Activated CD8-positive, alpha-beta memory T cell treated with anti-CD3 and anti-CD28 coated beads, Interleukin-2, amount 50 U/mL, for 48 hours (primary cell): ENCODE measurements around the gene DENND1C.

ENCODE experiments used
- DNase-seq: peaks from one replicate; pipeline ENCODE4 v3.0.0-alpha.2; 2020

DENND1C gene, protein sequence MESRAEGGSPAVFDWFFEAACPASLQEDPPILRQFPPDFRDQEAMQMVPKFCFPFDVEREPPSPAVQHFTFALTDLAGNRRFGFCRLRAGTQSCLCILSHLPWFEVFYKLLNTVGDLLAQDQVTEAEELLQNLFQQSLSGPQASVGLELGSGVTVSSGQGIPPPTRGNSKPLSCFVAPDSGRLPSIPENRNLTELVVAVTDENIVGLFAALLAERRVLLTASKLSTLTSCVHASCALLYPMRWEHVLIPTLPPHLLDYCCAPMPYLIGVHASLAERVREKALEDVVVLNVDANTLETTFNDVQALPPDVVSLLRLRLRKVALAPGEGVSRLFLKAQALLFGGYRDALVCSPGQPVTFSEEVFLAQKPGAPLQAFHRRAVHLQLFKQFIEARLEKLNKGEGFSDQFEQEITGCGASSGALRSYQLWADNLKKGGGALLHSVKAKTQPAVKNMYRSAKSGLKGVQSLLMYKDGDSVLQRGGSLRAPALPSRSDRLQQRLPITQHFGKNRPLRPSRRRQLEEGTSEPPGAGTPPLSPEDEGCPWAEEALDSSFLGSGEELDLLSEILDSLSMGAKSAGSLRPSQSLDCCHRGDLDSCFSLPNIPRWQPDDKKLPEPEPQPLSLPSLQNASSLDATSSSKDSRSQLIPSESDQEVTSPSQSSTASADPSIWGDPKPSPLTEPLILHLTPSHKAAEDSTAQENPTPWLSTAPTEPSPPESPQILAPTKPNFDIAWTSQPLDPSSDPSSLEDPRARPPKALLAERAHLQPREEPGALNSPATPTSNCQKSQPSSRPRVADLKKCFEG

DNA sequence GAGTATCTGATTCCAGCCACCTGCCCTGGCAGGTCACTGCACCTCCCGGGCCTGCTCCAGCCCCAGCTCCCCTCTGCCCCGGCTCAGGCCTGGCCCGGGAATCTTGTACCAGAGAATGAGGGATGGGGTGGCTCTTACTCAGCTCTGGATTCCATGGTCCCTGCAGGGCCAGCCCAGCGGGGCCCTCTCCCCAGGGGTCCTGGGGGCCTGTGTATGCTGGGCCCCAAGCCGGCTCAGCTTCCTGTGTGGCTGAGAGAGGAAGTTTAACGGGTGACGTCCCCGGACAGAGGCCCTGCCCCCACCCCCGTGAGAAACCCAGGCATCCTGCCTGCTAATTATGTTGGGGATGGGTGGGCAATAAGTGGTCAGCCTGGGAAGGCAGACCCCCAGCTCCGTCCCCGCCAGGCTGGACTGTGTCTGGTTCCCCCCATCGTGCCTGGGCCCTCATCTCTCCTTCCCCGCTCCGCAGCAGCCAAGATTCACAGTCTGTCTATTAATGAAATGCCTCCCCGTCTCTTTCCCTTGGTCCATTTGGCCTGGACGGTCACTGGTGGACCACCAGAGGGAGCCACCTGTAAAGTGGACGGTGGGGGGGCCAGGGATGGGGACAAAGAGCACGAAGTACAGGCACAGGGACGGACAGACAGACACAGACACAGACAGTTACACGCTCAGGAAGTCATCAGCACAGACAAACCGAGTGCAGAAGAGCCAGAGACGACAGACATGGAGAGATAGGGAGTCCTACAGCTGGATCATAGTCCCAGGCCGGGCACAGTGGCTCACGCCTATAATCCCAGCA is at the start of gene DENND1C:
TSS of gene DENND1C (minus strand) at position 247 of the 802 bp plus-strand sequence. CDS start at position 155, 92 bp downstream.
- DNase-seq = peak; percentile 81

DNA sequence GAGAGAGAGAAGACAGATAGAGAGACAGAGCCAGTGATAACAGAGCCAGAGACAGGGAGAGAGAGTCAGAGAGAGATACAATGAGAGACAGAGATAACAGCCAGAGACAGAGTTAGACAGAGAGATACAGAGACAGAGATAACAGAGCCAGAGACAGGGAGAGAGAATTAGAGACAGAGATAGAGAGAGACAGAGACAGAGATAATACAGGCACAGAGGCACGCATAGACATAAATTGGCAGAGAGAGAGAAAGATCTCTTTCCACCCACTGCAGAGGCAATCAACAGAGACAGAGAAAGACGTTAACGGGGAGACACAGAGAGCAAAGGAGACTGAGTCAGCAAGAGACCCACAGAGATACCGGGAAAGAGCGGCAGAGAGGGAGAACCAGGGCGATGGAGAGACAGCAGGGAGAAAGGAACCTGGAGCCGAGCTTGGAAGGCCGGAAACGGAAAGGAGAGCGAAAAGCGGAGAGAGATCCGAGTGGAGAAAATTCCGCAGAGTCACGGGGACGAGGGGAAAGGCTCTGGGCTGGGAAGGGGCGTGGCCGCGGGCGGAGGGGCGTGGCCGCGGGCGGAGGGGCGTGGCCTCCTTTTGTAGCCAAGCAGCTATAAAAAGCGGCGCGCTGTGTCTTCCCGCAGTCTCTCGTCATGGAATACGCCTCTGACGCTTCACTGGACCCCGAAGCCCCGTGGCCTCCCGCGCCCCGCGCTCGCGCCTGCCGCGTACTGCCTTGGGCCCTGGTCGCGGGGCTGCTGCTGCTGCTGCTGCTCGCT is 49.0 kb upstream of the DENND1C start, which contains the start of gene TNFSF9:
TSS of gene TNFSF9 (plus strand) at position 641 of the 777 bp plus-strand sequence. CDS start at position 652, 11 bp downstream.
- peak; percentile 96 for DNase-seq

DNA sequence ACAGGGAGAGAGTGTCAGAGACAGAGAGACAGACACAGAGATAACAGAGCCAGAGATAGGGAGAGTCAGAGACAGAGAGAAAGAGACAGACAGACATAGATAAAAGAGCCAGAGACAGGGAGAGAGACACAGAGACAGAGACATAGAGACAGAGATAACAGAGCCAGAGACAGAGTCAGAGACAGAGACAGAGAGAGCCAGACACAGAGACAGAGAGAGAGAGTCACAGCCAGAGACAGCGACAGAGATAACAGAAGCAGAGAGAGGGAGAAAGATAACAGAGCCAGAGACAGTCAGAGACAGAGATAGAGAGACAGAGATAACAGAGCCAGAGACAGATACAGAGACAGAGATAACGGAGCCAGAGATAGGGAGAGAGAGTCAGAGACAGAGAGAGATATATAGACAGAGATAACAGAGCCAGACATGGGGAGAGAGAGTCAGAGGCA is 48.4 kb upstream of the DENND1C start:
- no peak for DNase-seq

DNA sequence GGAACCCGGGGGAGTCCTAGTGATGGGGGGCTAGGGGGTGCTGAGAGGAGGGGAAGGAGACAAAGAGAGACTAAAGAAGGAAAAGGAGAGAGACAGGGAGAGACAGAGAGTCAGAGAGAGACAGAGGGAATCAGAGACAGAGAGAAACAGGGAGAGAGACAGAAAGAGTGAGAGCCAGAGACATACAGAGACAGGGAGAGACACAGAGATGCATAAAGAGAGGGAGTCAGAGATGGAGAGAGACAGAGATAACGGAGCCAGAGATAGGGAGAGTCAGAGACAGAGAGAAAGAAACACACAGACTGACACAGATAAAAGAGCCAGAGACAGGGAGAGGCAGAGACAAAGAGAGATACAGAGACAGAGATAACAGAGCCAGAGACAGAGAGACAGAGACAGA is 47.8 kb upstream of the DENND1C start:
- DNase-seq = no peak

DNA sequence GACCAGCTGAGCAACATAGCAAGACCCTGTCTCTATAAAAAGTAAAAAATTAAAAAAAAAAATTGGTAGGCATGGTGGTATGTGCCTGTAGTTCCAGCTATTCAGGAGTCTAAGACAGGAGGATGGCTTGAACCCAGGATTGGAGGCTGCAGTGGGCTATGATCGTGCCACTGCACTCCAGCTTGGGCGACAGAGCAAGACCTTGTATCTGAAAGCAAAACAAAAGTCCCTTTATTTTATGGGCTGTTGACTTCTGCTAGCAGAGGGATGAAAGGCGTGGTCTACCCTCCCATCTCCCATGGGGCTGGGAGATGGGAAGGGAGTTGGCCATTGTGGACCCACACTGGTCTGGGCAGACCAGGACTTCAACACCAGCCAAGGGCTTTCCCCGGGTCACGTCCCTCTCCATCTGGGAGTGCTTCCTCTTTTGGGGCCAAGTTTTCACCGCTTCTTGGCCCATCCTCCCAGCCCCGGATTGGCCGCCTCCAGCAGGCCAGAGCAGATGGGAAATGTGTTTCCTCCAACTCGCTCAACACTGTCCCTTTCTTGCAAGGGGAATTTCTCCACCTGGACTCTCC is 47.0 kb upstream of the DENND1C start:
- no peak for DNase-seq

DNA sequence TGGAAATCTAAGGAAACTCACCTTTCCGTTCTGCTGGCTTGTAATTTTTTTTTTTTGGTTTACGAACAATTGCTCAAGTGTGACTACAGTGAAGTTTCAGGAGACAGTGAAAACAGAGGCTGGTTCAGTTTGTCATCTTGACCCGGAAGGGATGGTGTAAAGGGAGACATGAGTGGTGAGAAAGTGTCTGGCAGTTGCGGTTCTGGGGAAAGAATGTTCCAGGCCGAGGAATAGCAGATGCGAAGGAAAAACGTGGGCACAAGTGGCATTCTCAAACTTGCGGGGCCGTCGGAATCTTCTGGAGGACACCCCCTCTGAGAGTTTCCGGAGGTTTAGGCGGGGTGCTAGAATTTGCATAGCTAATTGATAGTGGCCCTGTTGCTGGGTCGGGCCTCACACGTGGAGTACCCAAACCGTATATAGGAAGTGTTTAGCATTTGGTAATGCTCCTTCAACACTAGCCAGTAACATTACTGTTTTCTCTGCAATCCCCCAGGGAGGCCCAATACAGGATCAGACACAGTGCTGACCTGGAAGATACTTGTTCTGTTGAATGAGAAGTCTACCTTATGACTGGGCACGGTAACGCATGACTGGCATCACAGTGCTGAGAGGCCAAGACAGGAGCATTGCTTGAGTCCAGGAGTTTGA is 46.4 kb upstream of the DENND1C start:
- no peak for DNase-seq

DNA sequence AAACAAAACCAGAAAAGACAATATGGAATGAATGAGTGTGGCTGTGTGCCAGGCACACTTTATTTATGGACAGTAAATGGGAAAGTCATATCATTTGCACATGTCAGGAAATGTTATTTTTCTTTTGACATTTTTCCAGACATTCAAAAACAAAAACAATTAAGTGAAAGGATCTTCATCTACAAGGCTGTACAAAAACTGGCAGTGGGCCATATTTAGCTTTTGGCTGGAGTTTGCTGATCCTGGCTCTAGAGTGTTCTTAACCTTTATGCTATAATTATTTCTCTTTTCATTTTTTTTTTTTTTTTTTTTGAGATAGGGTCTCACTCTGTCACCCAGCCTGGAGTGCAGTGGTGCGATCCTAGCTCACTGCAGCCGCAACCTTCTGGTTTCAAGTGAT is 42.7 kb upstream of the DENND1C start:
- no peak for DNase-seq

DNA sequence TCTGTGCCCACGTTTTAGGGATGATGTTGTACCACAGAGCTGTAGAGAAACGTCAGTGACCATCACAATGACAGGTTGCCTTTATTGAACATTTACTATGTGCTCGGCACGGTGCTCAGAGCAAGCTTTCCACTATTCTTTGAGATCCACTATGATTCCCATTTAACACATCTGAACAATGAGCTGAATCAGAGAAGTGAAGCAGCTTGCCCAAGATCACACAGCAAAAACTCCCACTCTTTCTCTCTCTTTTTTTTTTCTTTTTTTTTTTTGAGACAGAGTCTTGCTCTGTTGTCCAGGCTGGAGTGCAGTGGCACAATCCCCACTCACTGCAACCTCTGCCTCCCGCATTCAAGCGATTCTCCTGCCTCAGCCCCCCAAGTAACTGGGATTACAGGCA is 41.1 kb upstream of the DENND1C start:
- no peak for DNase-seq

DNA sequence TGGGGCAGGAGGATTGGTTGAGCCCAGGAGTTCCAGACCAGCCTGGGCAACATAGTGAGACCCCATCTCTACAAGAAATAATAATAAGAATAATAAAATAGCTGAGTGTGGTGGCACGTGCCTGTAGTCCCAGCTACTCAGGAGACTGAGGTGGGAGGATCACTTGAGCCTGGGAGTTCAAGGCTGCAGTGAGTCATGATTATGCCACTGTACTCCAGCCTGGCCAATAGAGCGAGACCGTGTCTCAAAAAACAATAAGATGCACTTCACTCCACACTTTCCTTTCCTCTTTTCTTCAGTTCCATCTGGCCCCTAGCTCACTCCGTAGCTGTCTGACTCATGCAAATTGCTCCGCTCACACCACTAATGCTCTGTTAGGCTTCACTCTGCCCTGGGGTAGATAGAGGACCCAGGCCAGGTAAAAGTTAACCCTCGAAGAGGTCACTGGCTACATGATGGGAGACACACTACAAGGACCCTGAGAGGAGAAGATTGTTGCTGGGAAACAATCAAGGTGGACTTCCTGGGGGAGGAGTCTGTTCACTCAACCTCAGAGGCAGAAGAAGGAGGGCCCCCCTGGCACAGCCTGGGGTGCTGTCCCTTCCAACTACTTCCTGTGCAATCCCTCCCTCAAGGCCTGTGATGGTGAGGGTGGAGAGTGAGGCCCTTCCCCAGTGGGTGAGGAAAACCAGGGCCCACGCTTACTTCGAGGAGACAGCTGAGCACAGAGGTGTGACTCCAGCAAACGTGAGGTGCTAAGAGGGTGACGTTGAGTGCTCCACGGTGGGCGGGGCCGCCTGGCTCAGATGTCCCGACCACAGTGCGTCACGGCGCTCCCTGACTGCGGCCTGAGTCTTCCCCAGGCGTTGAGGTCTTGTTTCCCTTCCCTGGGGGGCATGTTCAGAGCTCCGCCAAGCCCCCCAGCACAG is 40.4 kb upstream of the DENND1C start:
- DNase-seq = peak; percentile 79

DNA sequence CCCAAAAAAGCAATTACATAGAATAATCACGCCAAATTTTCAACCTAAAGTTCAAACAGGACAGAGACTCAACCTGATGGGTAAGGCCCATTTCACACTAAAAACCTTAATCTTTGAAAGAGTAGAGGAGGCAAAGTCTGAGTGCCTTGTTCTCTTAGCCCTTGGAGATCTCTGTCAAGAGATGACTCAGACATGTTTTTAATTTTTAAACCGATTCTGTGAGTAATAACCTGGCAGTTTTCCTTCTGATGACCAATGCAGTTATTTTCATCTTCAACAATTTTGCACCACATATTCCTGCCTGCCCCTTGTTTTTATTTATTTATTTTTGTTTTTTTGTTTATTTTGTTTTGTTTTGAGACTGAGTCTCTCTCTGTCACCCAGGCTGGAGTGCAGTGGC is 37.7 kb upstream of the DENND1C start:
- no peak for DNase-seq

DNA sequence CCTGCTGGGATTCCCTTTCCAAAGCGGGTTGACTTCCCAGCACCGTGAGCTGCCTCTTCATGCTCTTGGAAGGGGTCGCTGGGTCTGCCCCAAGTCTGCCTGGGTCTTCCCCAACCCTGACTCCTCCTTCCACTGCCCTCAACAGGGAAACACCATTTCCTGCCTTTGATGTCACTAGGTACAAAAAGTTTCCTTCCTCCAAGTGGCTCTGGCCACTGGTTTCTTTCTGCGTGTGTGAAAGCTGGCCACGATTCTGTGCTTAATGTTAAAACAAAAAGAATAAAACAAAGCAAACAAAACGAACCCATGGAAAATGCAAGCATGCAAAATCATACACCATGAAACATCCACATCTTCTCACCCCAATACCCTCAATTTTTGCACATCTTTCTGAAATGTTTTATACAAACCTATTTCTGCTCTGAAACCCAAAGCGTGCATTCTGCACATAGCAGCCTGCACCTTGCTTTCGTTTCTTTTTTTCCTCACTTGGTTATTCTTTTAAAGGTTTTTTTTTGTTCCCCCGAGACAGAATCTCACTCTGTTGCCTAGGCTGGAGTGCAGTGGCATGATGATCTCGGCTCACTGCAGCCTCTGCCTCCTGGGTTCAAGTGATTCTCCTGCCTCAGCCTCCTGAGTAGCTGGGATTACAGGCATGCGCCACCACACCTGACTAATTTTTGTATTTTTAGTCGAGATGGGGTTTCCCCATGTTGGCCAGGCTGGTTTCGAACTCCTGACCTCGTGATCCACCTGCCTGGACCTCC is 36.7 kb upstream of the DENND1C start:
- DNase-seq = no peak

DNA sequence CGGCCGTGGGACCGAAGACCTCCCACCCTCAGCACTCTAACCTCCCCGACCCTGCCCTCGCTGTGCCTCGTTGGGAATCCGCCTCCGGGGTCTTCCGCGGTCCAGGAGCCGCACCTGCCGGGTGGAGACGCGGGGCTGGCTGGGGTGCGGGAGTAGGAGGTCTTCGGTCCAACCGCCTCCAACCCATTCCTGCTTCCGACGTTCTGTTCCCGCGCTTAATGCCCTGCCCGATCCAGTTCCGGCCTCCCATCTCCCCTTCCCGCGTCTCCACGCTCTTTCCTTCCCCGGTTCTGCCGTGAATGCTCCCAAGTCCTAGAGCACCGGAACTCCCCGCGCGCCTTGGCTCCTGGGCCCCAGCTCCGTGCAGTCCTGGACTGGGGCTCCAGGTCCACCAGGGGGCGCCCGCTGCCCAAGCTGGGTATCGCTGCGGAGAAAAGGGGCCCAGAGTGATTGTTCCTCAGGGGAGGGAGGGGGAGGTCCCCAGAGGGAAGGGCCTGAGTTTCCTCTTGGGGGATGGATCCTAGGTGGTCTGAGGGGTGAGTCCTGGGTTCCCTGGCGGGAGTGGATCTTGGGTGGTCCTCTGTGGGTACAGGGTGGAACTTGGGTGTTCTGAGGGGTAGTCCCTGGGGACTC is 35.2 kb upstream of the DENND1C start:
- peak; percentile 99 for DNase-seq

DNA sequence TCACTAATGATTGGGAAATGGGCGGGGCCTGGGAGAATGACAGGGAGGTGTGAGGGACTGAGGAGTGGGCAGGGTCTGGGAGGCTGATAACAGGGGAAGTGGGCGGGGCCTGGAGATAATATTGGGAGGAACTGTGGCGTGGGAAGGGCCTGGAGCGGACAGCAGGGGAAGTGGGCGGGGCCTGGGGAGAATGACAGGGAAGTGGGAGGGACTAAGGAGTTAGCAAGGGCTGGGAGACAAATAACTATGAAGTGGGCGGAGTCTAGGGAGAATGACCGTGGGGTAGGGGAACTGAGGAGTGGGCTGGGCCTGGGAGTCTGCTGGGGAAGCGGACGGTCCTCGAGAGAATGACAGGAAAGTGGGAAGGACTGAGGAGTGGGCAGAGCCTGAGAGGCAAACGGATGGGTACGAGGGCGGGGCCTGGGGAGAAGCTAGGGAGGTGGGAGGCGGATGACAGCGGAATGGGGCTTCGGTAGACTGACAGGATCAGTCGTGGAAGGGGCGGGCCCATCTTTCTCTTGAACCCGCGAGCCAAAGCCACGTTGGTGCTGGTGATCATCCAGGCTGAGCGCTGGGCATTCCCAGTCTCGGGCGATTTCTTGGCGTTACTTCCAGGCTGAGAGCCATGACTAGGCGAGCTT is 34.6 kb upstream of the DENND1C start:
- DNase-seq = peak; percentile 84

DNA sequence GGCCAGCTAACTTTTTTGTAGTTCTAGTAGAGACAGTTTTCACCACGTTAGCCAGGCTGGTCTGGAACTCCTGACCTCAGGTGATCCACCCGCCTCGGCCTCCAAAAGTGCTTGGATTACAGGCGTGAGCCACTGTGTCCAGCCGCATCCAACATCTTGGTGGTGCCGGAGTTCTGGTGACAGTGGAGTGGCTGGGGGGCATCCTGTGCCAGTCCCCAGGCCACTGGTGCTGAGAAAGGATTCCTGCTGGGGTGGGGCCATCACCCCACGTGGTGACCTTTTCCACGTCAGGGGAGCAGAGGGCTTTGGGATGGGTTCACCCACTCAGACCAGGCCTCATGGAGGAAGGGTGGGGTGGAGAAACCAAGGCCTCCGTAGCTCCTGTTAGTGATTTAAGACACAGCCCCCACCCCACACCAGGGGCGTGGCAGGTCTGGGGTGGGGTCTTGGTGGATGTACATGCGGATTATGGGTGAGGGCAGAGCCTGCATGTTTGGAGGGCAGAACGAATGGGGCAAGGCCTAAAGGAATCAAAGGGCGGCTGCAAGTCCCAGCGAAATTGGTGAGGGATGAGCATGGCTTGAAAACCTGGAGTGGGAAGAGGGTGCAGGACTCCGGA is 33.4 kb upstream of the DENND1C start:
- DNase-seq = no peak

DNA sequence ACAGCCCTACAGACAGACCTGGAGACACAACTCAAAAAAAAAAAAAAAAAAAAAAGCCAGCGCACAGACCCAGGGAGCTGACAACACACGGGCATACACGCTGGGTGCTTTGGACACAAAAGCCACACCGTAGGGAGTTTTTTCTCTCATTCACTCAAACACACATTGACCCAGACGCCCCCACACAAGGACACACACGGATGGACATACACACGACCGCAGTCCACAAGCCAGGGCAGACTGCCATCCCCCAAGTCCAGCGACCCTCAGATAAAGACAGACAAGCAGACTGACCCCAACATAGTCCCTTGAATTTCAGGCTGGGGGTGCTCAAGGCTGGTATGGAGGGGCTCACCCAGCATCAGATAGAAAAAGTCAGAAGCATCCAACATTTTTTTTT is 32.5 kb upstream of the DENND1C start:
- DNase-seq = no peak

DNA sequence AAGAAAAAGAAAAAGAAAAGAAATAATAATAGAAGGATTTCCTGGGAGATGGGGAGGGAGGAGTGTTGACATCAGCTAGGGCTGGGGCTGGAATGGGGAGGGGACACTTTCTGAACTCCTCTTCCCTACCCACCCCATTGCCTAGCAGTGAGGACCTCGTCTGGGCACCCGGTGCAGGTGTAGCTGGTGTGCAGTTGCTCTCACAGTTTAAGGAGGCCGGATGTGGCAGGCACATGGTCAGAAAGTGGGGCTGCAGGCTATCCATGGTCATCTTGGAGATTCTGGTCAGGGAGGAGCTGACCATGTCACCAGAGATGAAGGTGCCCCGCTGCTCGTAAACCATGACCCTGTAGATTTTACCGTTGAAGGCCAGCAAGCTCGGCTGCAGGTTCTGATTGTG is 29.0 kb upstream of the DENND1C start:
- no peak for DNase-seq

DNA sequence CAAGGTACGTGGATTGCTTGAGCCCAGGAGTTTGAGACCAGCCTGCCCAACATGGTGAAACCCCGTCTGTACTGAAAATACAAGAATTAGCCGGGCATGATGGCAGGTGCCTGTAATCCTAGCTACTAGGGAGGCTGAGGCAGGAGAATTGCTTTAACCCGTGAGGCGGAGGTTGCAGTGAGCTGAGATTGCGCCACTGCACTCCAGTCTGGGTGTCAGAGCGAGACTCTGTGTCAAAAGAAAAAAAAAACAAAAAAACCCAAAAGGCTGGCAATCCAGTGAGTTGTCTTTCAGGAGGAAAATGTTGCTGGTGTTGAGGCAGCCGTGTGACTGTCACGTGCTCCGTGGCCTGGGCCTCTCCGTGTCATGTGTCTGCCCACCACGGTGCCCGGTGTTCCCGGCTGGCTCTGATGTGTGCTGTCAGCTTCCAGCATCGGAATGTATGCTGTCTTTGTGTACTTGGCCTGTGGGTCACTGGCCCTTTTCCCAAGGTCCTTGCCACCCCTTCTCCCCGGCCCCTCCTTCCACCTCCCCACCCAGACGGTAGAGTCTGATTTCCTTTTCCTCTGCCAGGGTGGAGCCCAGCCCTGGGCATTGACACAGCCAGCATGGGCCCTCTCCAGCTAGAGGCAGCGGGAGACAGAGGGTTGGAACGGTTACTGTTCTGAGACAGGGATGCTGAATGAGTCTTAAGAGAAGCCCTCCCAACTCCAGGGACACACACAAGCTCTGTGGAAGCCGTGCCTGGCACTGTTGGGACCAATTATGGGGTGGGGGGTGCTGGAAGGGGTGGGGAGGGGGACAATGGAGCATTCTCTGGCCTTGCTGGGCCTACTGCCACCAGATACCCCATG is 27.8 kb upstream of the DENND1C start:
- DNase-seq = no peak
